Retinal pigment epithelial cell (primary cell): Measurements from ENCODE around the gene PRDM16.
"Not testable (repeated sequence)": the region's sequence is repeated elsewhere in the genome, so short reads cannot be mapped to it uniquely, and the experiment has no call there.

Experiments
- DNase-seq: peaks from one replicate; pipeline ENCODE4 v3.0.0-alpha.2; 2010; ENCODE audit warnings: low read depth
- H3K4me3 ChIP-seq: 2 replicates; pipeline ENCODE4 v1.5.1; 2011; ENCODE audit warnings: mild to moderate bottlenecking, low read length, control low read depth, moderate library complexity
- TF ChIP-seq, protein P1 (sequence below): conservative IDR thresholded peaks from 2 replicates; pipeline ENCODE4 v1.5.1; 2011; ENCODE audit warnings: low read depth, low read length, control low read depth, inconsistent platforms

The PRDM16 gene

DNA sequence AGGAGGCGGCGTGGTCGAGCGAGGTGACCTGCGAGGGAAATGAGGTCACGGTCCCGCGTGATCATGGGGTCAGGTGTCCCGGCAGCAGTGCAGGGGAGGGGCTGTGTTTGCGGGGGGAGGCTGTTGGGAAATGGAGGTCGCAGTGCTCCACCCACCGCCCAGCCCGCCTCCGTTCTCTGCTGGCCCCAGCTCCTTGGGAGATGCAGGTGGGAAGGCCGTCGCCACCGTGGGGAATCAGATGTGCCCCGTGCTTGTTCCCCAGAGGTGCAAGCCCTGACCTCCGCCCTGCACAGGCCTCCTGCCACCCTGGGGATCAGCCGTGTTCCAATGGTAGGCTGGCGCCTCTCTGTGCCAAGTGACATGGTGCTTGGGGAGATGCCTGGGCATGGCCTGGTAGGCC is 95.7 kb downstream of the PRDM16 start:
- no peak for DNase-seq
- H3K4me3 ChIP-seq, result no peak overlapping the region
- TF ChIP-seq, protein P1, sequence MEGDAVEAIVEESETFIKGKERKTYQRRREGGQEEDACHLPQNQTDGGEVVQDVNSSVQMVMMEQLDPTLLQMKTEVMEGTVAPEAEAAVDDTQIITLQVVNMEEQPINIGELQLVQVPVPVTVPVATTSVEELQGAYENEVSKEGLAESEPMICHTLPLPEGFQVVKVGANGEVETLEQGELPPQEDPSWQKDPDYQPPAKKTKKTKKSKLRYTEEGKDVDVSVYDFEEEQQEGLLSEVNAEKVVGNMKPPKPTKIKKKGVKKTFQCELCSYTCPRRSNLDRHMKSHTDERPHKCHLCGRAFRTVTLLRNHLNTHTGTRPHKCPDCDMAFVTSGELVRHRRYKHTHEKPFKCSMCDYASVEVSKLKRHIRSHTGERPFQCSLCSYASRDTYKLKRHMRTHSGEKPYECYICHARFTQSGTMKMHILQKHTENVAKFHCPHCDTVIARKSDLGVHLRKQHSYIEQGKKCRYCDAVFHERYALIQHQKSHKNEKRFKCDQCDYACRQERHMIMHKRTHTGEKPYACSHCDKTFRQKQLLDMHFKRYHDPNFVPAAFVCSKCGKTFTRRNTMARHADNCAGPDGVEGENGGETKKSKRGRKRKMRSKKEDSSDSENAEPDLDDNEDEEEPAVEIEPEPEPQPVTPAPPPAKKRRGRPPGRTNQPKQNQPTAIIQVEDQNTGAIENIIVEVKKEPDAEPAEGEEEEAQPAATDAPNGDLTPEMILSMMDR, result no peak

DNA sequence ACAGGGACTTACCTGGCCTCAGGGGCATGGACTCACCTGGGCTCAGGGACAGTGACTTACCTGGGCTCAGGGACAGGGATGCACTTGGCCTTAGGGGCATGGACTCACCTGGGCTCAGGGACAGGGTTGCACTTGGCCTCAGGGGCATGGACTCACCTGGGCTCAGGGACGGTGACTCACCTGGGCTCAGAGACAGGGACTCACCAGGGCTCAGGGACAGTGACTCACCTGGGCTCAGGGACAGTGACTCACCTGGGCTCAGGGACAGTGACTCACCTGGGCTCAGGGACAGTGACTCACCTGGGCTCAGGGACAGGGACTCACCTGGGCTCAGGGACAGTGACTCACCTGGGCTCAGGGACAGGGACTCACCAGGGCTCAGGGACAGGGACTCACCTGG is 96.2 kb downstream of the PRDM16 start:
- not testable (repeated sequence) for H3K4me3 ChIP-seq, DNase-seq

GRCh38 chr1:3166206-3166918 is 97.4 kb downstream of the PRDM16 start:
- TF ChIP-seq, protein P1, result no peak

DNA sequence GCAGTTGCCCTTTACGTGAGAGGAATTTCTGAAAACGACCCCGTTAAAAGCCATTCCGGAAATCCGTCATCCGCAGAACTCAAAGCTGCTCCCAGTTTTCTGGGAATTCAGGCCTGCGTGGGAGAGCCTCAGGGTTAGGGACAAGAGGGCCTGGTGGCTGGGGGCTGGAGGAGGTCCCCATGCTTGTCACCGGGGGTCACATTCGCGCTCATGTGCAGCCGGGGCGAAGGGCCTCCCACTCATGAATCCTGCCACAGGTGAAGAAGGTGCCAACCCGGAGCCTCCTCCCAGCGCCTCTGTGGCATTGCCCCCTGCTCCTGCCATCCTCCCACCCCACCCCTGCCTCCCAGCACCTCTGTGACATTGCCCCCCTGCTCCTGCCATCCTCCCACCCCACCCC is 98.3 kb downstream of the PRDM16 start:
- TF ChIP-seq, protein P1, result no peak
- no peak for DNase-seq

More at GRCh38 chr1:3166206-3166918, 97.4 kb downstream of the PRDM16 start:
- DNase-seq, result no peak
- no peak overlapping the region for H3K4me3 ChIP-seq

GRCh38 chr1:3168678-3169077 is 99.7 kb downstream of the PRDM16 start:
- DNase-seq, result no peak
- TF ChIP-seq, protein P1, result no peak
- H3K4me3 ChIP-seq, result no peak overlapping the region

More for the DNA sequence above, 98.3 kb downstream of the PRDM16 start:
- no peak overlapping the region for H3K4me3 ChIP-seq

- H3K4me3 ChIP-seq, result no peak overlapping the region
- TF ChIP-seq, protein P1, result no peak
- no peak for DNase-seq
Observed at GRCh38 chr1:3169665-3170356, 100.8 kb downstream of the PRDM16 start.

- H3K4me3 ChIP-seq, result peak overlapping the region; percentile 20
- TF ChIP-seq, protein P1, result no peak
- DNase-seq, result no peak
Observed at GRCh38 chr1:3170561-3171453, 101.8 kb downstream of the PRDM16 start.
